Activated CD4-positive, alpha-beta T cell treated with anti-CD3 and anti-CD28 coated beads, Interleukin-2, amount 10 ng/mL, durations not matched to agents 24 days and 14 days (primary cell): Measurements from ENCODE around the gene NFKBIL1. TPM values are rescaled to one million over a fixed set of nuclear protein-coding genes. Genes with fewer than 3 reads are reported as not detected.
A peak's percentile ranks its signal among the peaks of the same experiment; 100 is the strongest.

ENCODE experiments used
- DNase-seq: peaks from one replicate; pipeline ENCODE4 v3.0.0; 2022
- H3K27ac Mint-ChIP-seq: one replicate; pipeline ENCODE4 v1.8.0; 2022; ENCODE audit warnings: mild to moderate bottlenecking, mixed read lengths
- H3K27me3 Mint-ChIP-seq: one replicate; pipeline ENCODE4 v1.8.0; 2022; ENCODE audit warnings: mixed read lengths
- H3K36me3 Mint-ChIP-seq: one replicate; pipeline ENCODE4 v1.8.0; 2022; ENCODE audit warnings: low read depth, mild to moderate bottlenecking, mixed read lengths
- H3K4me1 Mint-ChIP-seq: one replicate; pipeline ENCODE4 v1.8.0; 2021; ENCODE audit warnings: mixed read lengths
- H3K4me3 Mint-ChIP-seq: one replicate; pipeline ENCODE4 v1.8.0; 2022; ENCODE audit warnings: mild to moderate bottlenecking, moderate library complexity, mixed read lengths
- H3K9me3 Mint-ChIP-seq: one replicate; pipeline ENCODE4 v1.8.0; 2021; ENCODE audit warnings: mixed read lengths
- intact Hi-C: fragments of 100-400 bp; cut with micrococcal nuclease; formaldehyde crosslinking; loops from one replicate; pipeline ENCODE4 v1.15.1; 2023
- total RNA-seq: library from RNA; stranded (reverse); gene quantifications from 2 replicates; pipeline ENCODE4 v1.2.3, GENCODE V29; 2022

The NFKBIL1 gene
- total RNA-seq, 1 donor from 2014 or later = 14.8 TPM

DNA sequence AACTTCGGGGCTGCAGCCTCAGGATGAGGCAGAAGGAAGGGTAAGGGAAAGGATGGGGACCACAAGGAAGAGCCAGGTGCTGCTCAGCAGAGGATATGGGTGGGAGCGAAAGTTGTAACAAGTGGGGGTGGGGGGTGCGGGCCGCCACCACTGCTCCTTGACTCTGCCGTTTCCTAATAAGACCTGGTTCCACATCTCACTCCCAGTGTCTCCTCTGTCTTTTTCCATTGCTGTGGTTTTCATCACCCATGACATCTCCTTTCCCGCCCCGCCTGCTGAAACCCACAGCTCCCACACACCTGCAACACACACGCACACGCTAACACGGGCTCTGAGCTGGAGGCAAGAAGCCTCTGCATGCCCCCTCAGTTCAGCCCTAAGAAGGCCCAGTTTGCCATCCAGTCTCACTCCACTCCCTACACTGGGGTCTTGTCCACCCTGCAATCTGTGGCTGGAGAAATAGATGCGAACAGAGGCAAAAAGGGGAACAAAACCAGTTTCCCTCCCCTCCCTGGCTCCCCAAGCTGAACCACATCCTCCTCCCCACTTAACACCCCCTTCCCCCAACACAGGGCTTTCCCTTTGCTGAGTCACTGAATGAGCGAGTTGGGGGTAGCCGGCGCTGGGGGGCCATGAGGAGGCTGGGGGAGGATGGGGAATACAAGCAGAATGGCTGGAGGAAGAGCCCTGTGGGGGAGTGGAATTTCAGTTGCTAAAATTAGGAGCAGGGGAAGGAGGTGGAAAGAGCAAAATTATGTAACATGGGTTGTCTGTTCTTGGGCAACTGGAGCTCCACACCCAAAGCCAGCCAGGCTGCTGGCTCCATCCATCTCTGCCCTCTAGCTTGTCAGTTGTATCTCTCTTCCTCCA lies 11.5 kb downstream of the NFKBIL1 start:
- Mint-ChIP-seq H3K27ac (peak overlapping the region; percentile 86), H3K4me1 (peaks cover 58% of the 10 kb centered on the region), H3K27me3 (peaks cover 13% of the 10 kb centered on the region), H3K36me3 (peaks cover 54% of the 10 kb centered on the region), H3K4me3 (peak overlapping the region; percentile 78), H3K9me3 (peaks cover 4% of the 10 kb centered on the region)
- intact Hi-C loops = loop anchor here (1.0 to 2.0 kb wide), 3 partner anchors 9 to 16 kb away; partner anchors contain the start of genes NFKBIL1 and TNF
- DNase-seq = peak; percentile 87

DNA sequence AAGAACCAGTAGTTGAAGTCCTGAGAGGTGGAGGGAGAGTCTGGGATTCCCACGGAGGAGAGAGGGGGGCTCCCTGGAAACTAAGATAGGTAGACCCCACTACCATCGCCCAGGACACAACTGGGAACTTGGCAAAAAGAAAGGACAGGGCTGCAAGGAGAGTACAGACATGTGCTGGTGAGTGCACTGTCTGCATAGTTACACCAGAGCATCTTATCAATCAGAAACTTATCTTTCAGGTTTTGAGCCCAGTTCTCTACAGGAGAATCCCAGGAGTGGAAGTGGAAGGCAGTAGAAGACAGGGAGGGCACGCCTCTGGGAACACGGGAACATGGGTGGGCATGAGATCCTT lies 12.2 kb downstream of the NFKBIL1 start:
- Mint-ChIP-seq H3K27me3 (peaks cover 14% of the 10 kb centered on the region), H3K27ac (peak overlapping the region; percentile 86), H3K36me3 (peaks cover 53% of the 10 kb centered on the region), H3K4me1 (peaks cover 59% of the 10 kb centered on the region), H3K4me3 (peak overlapping the region; percentile 78), H3K9me3 (peaks cover 4% of the 10 kb centered on the region)
- intact Hi-C loops = loop anchor here (1.0 to 2.0 kb wide), 3 partner anchors 9 to 15 kb away; partner anchors contain the start of genes NFKBIL1 and TNF
- DNase-seq = no peak

- Mint-ChIP-seq H3K9me3 (peaks cover 4% of the 10 kb centered on the region), H3K27me3 (peaks cover 19% of the 10 kb centered on the region), H3K27ac (peak overlapping the region; percentile 86), H3K4me3 (peak overlapping the region; percentile 78), H3K36me3 (peaks cover 55% of the 10 kb centered on the region), H3K4me1 (peaks cover 60% of the 10 kb centered on the region)
- intact Hi-C loops = loop anchor here (1.0 to 2.0 kb wide), 3 partner anchors 8 to 15 kb away; partner anchors contain the start of genes NFKBIL1 and TNF
- DNase-seq = peak; percentile 85
These were observed 12.7 kb downstream of the NFKBIL1 start for GRCh38 chr6:31559958-31560696.

DNA sequence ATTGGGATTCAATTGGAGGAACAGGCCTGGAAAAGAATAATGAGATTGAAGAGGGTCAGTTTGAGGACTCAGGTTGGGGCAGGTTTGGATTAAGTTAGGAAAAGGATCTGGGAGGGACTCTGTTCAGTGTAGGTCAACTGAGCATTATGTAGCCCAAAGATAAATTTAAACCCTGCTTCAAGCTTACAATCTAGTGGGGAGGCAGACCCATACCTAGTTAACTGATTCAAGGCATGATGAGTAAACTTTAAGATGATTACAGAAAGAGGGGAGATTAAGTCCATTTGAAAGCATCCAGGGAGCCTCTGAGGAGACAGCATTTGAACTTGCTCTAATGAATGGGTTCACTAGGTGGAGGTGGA lies 13.3 kb downstream of the NFKBIL1 start:
- no peak for DNase-seq
- intact Hi-C loops = no loop called here
- Mint-ChIP-seq H3K27me3 (peaks cover 23% of the 10 kb centered on the region), H3K36me3 (peaks cover 58% of the 10 kb centered on the region), H3K9me3 (peaks cover 4% of the 10 kb centered on the region), H3K4me1 (peaks cover 63% of the 10 kb centered on the region), H3K27ac (peak overlapping the region; percentile 86), H3K4me3 (peak overlapping the region; percentile 78)

GRCh38 chr6:31567531-31568370 lies 20.3 kb downstream of the NFKBIL1 start:
- Mint-ChIP-seq H3K36me3 (peaks cover 21% of the 10 kb centered on the region), H3K4me1 (peaks cover 63% of the 10 kb centered on the region), H3K4me3 (peak overlapping the region; percentile 68), H3K27ac (peak overlapping the region; percentile 68), H3K27me3 (peaks cover 17% of the 10 kb centered on the region), H3K9me3 (no peaks in the 10 kb centered on the region)
- intact Hi-C loops = loop anchor here (1.0 kb wide), 1 partner anchor 8 kb away; no protein-coding TSS in a partner anchor
- peak; percentile 76 for DNase-seq

- intact Hi-C loops = loop anchor here (1.0 kb wide), 1 partner anchor 9 kb away; no protein-coding TSS in a partner anchor
- H3K27ac Mint-ChIP-seq = peak overlapping the region; percentile 68
- peaks cover 66% of the 10 kb centered on the region for H3K4me1 Mint-ChIP-seq
- peaks cover 14% of the 10 kb centered on the region for H3K27me3 Mint-ChIP-seq
- H3K4me3 Mint-ChIP-seq = peak overlapping the region; percentile 68
- H3K9me3 Mint-ChIP-seq = no peaks in the 10 kb centered on the region
- DNase-seq = peak; percentile 93
- peaks cover 25% of the 10 kb centered on the region for H3K36me3 Mint-ChIP-seq
These were observed 21.1 kb downstream of the NFKBIL1 start for GRCh38 chr6:31568537-31568961.

- Mint-ChIP-seq H3K27ac (no peak overlapping the region), H3K36me3 (peaks cover 25% of the 10 kb centered on the region), H3K27me3 (peaks cover 7% of the 10 kb centered on the region), H3K9me3 (no peaks in the 10 kb centered on the region), H3K4me3 (peak overlapping the region; percentile 38), H3K4me1 (peaks cover 73% of the 10 kb centered on the region)
- intact Hi-C loops = loop anchor here (10.0 kb wide), 2 partner anchors 255 to 755 kb away; partner anchors contain the start of gene HSPA1B
- DNase-seq = peak; percentile 61
These were observed 22.6 kb downstream of the NFKBIL1 start for GRCh38 chr6:31569861-31570536.

GRCh38 chr6:31572041-31572911 lies 24.9 kb downstream of the NFKBIL1 start, which contains the start of gene LTA:
Gene LTA, plus strand, starts transcription at chr6:31572289. Its CDS starts 454 bp downstream, at chr6:31572743.
- peak within 1 kb of the TSS; percentile 99 for H3K27ac Mint-ChIP-seq
- peak within 1 kb of the TSS; percentile 99 for H3K4me3 Mint-ChIP-seq
- peaks cover 85% of the 10 kb centered on the region for H3K4me1 Mint-ChIP-seq
- peaks cover 42% of the 10 kb centered on the region for H3K36me3 Mint-ChIP-seq
- intact Hi-C loops = loop anchor here (1.0 to 10.0 kb wide), 3 partner anchors 8 to 757 kb away; partner anchors contain the start of gene HSPA1B
- DNase-seq = peak; percentile 92
- no peaks in the 10 kb centered on the region for H3K9me3 Mint-ChIP-seq
- peaks cover 2% of the 10 kb centered on the region for H3K27me3 Mint-ChIP-seq

GRCh38 chr6:31573239-31574105 lies 26.1 kb downstream of the NFKBIL1 start:
- Mint-ChIP-seq H3K4me3 (peak overlapping the region; percentile 99), H3K9me3 (no peaks in the 10 kb centered on the region), H3K36me3 (peaks cover 49% of the 10 kb centered on the region), H3K27me3 (peaks cover 2% of the 10 kb centered on the region), H3K4me1 (peaks cover 78% of the 10 kb centered on the region), H3K27ac (peak overlapping the region; percentile 99)
- no peak for DNase-seq
- intact Hi-C loops = loop anchor here (2.0 to 10.0 kb wide), 3 partner anchors 15 to 759 kb away; partner anchors contain the start of gene HSPA1B

GRCh38 chr6:31574106-31575061 lies 27.0 kb downstream of the NFKBIL1 start:
- no peaks in the 10 kb centered on the region for H3K27me3 Mint-ChIP-seq
- H3K4me3 Mint-ChIP-seq = peak overlapping the region; percentile 99
- H3K4me1 Mint-ChIP-seq = peaks cover 78% of the 10 kb centered on the region
- no peaks in the 10 kb centered on the region for H3K9me3 Mint-ChIP-seq
- peaks cover 58% of the 10 kb centered on the region for H3K36me3 Mint-ChIP-seq
- H3K27ac Mint-ChIP-seq = peak overlapping the region; percentile 99
- DNase-seq = peak; percentile 68
- intact Hi-C loops = loop anchor here (1.0 to 10.0 kb wide), 4 partner anchors 16 to 760 kb away; partner anchors contain the start of genes HSPA1B and NFKBIL1
